H9 (cell line): ENCODE measurements around the gene ARHGAP22. TPM values are rescaled to one million over a fixed set of nuclear protein-coding genes. Genes with fewer than 3 reads are reported as not detected.

ENCODE experiments used
- DNase-seq: peaks from one replicate; pipeline ENCODE4 v3.0.0-alpha.2; 2017
- H2AFZ ChIP-seq: one replicate; pipeline ENCODE4 v1.6.1; 2013; ENCODE audit warnings: mild to moderate bottlenecking, low read length, control low read depth, moderate library complexity
- H2AK5ac ChIP-seq: 2 replicates; pipeline ENCODE4 v1.6.1; 2013; ENCODE audit warnings: low read length, control low read depth, mixed read lengths; ENCODE audit not compliant: insufficient read length
- H2BK120ac ChIP-seq: one replicate; pipeline ENCODE4 v1.6.1; 2013; ENCODE audit warnings: low read depth, mild to moderate bottlenecking, low read length, control low read depth, inconsistent platforms; ENCODE audit not compliant: poor library complexity, severe bottlenecking
- H2BK12ac ChIP-seq: 2 replicates; pipeline ENCODE4 v1.6.1; 2013; ENCODE audit warnings: low read length, control low read depth, mixed read lengths, low read depth; ENCODE audit not compliant: insufficient read length
- H2BK15ac ChIP-seq: 2 replicates; pipeline ENCODE4 v1.6.1; 2013; ENCODE audit warnings: low read depth, low read length, control low read depth
- H2BK20ac ChIP-seq: one replicate; pipeline ENCODE4 v1.6.1; 2013; ENCODE audit warnings: low read depth, mild to moderate bottlenecking, low read length, control low read depth, inconsistent platforms; ENCODE audit not compliant: poor library complexity, severe bottlenecking
- H2BK5ac ChIP-seq: 2 replicates; pipeline ENCODE4 v1.6.1; 2013; ENCODE audit warnings: low read length, control low read depth, mixed read lengths; ENCODE audit not compliant: insufficient read length
- H3K14ac ChIP-seq: 2 replicates; pipeline ENCODE4 v1.6.1; 2013; ENCODE audit warnings: low read length, control low read depth; ENCODE audit not compliant: insufficient read depth
- H3K18ac ChIP-seq: 2 replicates; pipeline ENCODE4 v1.6.1; 2013; ENCODE audit warnings: low read depth, mild to moderate bottlenecking, mixed read lengths, low read length, control low read depth; ENCODE audit not compliant: insufficient read length
- H3K23ac ChIP-seq: 2 replicates; pipeline ENCODE4 v1.6.1; 2013; ENCODE audit warnings: low read length, control low read depth, mixed read lengths, low read depth; ENCODE audit not compliant: insufficient read length
- H3K23me2 ChIP-seq: 2 replicates; pipeline ENCODE4 v1.6.1; 2013; ENCODE audit warnings: low read depth, mild to moderate bottlenecking, mixed read lengths, low read length, control low read depth; ENCODE audit not compliant: insufficient read length, poor library complexity, severe bottlenecking
- H3K27ac ChIP-seq: 2 replicates; pipeline ENCODE4 v1.5.1; 2013; ENCODE audit warnings: low read length, control low read depth, mixed read lengths, low read depth; ENCODE audit not compliant: insufficient read length
- H3K27me3 ChIP-seq: 2 replicates; pipeline ENCODE4 v1.6.1; 2013; ENCODE audit warnings: low read length, control low read depth, inconsistent platforms; ENCODE audit not compliant: insufficient read depth
- H3K4ac ChIP-seq: 2 replicates; pipeline ENCODE4 v1.6.1; 2013; ENCODE audit warnings: low read depth, mild to moderate bottlenecking, control low read depth, inconsistent platforms, low read length, moderate library complexity
- H3K4me1 ChIP-seq: 2 replicates; pipeline ENCODE4 v1.6.1; 2013; ENCODE audit warnings: low read length, control low read depth, inconsistent platforms; ENCODE audit not compliant: insufficient read depth
- H3K4me2 ChIP-seq: 2 replicates; pipeline ENCODE4 v1.6.1; 2013; ENCODE audit warnings: low read length, control low read depth, mixed read lengths; ENCODE audit not compliant: insufficient read length, insufficient read depth
- H3K56ac ChIP-seq: 2 replicates; pipeline ENCODE4 v1.6.1; 2013; ENCODE audit warnings: low read depth, mild to moderate bottlenecking, mixed read lengths, low read length, control low read depth; ENCODE audit not compliant: insufficient read length
- H3K79me1 ChIP-seq: 2 replicates; pipeline ENCODE4 v1.6.1; 2013; ENCODE audit warnings: low read depth, mild to moderate bottlenecking, moderate library complexity, low read length, control low read depth, inconsistent platforms; ENCODE audit not compliant: insufficient read depth, poor library complexity, severe bottlenecking
- H3K79me2 ChIP-seq: 2 replicates; pipeline ENCODE4 v1.6.1; 2013; ENCODE audit warnings: low read length, control low read depth, inconsistent platforms; ENCODE audit not compliant: insufficient read depth
- H3K9ac ChIP-seq: 2 replicates; pipeline ENCODE4 v1.6.1; 2013; ENCODE audit warnings: low read length, control low read depth, mixed read lengths; ENCODE audit not compliant: insufficient read length; ENCODE audit errors: extremely low read depth
- H3K9me3 ChIP-seq: one replicate; pipeline ENCODE4 v1.6.1; 2013; ENCODE audit warnings: low read depth, low read length, inconsistent platforms; ENCODE audit not compliant: control insufficient read depth
- H3T11ph ChIP-seq: one replicate; pipeline ENCODE4 v1.6.1; 2013; ENCODE audit warnings: mild to moderate bottlenecking, low read length, control low read depth, inconsistent platforms
- H4K20me1 ChIP-seq: one replicate; pipeline ENCODE4 v1.6.1; 2013; ENCODE audit not compliant: control insufficient read depth, insufficient read length, insufficient read depth
- H4K5ac ChIP-seq: 2 replicates; pipeline ENCODE4 v1.6.1; 2013; ENCODE audit warnings: low read depth, mild to moderate bottlenecking, mixed read lengths, low read length, control low read depth; ENCODE audit not compliant: insufficient read length
- H4K8ac ChIP-seq: replicated peaks from 2 replicates; pipeline ENCODE4 v1.6.1; 2013; ENCODE audit warnings: low read length, control low read depth, mixed read lengths, low read depth; ENCODE audit not compliant: insufficient read length
- H4K91ac ChIP-seq: 2 replicates; pipeline ENCODE4 v1.6.1; 2013; ENCODE audit warnings: low read depth, mild to moderate bottlenecking, moderate library complexity, mixed read lengths, low read length, control low read depth; ENCODE audit not compliant: insufficient read length
- H3K27ac Mint-ChIP-seq, 3 experiments: 2 replicates in 2 of 3; 3 replicates in 1 of 3; pipeline ENCODE4 v1.8.0; 2020 to 2021; ENCODE audit warnings: mixed read lengths in 3 of 3, mild to moderate bottlenecking in 1 of 3, moderate library complexity in 1 of 3
- H3K27me3 Mint-ChIP-seq: 2 replicates; pipeline ENCODE4 v1.8.0; 2021; ENCODE audit warnings: low read depth, mild to moderate bottlenecking, moderate library complexity, mixed read lengths
- H3K36me3 Mint-ChIP-seq, 3 experiments: 2 replicates in 2 of 3; 3 replicates in 1 of 3; pipeline ENCODE4 v1.8.0; 2020 to 2021; ENCODE audit warnings: low read depth in 3 of 3, mixed read lengths in 3 of 3; ENCODE audit not compliant: insufficient read depth in 1 of 3
- H3K4me1 Mint-ChIP-seq, 2 experiments: 2 replicates each; pipeline ENCODE4 v1.8.0; 2020; ENCODE audit warnings: mixed read lengths in 2 of 2
- H3K4me3 Mint-ChIP-seq, 2 experiments: 2 replicates in 1 of 2; 3 replicates in 1 of 2; pipeline ENCODE4 v1.8.0; 2020 to 2021; ENCODE audit warnings: mild to moderate bottlenecking in 2 of 2, mixed read lengths in 2 of 2, moderate library complexity in 1 of 2
- H3K9me3 Mint-ChIP-seq, 2 experiments: 2 replicates in 1 of 2; 3 replicates in 1 of 2; pipeline ENCODE4 v1.8.0; 2020; ENCODE audit warnings: mild to moderate bottlenecking in 2 of 2, mixed read lengths in 2 of 2, moderate library complexity in 1 of 2
- CTCF ChIP-seq: fragments of 200-600 bp; sonication (generic); conservative IDR thresholded peaks from 3 replicates; pipeline ENCODE4 v1.8.0; 2021; ENCODE audit warnings: antibody characterized with exemption, mild to moderate bottlenecking
- WGBS: extraction: QIAGEN DNeasy Blood & Tissue Kit; methylation state at CpG from one replicate; pipeline ENCODE4 v1.1.7; 2013; ENCODE audit warnings: missing lambda C conversion rate, low lambda C conversion rate, mixed read lengths; ENCODE audit not compliant: insufficient read length; ENCODE audit errors: extremely low coverage; 5-methylcytosine and 5-hydroxymethylcytosine counted together
- total RNA-seq: library from RNA; stranded (reverse); gene quantifications from 2 replicates; pipeline ENCODE4 v1.2.1, GENCODE V29; 2021

ARHGAP22 gene
- total RNA-seq, 1 experiment from 2014 or later: 7.4 TPM

GRCh38 chr10:48406658-48407057 is 198.2 kb downstream of the ARHGAP22 start:
- no peak overlapping the region for H3K18ac ChIP-seq
- WGBS: no CpG with 5 or more reads among the region's 4 CpGs
- no peak overlapping the region for H3K4me3 Mint-ChIP-seq
- no peaks in the 10 kb centered on the region for H3K4me1 Mint-ChIP-seq
- no peaks in the 10 kb centered on the region for H3K27me3 ChIP-seq
- H4K20me1 ChIP-seq: no peaks in the 10 kb centered on the region
- H2BK120ac ChIP-seq: no peak overlapping the region
- no peak for TF ChIP-seq CTCF
- no peak overlapping the region for H4K91ac ChIP-seq
- no peak overlapping the region for H3K9ac ChIP-seq
- H3K36me3 Mint-ChIP-seq: peaks cover 3 to 24% (median 20%) of the 10 kb centered on the region in 3 experiments
- no peak overlapping the region for H2BK5ac ChIP-seq
- H3K9me3 Mint-ChIP-seq: no peaks in the 10 kb centered on the region
- no peaks in the 10 kb centered on the region for H3K79me1 ChIP-seq
- no peak overlapping the region for H2BK20ac ChIP-seq
- no peak overlapping the region for H3T11ph ChIP-seq
- no peak overlapping the region for H3K27ac ChIP-seq
- no peak overlapping the region for H2BK15ac ChIP-seq
- no peak overlapping the region for H3K27ac Mint-ChIP-seq
- H4K5ac ChIP-seq: no peak overlapping the region
- no peaks in the 10 kb centered on the region for H3K9me3 ChIP-seq
- H3K79me2 ChIP-seq: no peaks in the 10 kb centered on the region
- no peak overlapping the region for H2AK5ac ChIP-seq
- H3K23ac ChIP-seq: no peak overlapping the region
- H2BK12ac ChIP-seq: no peak overlapping the region
- H3K27me3 Mint-ChIP-seq: no peaks in the 10 kb centered on the region
- H3K14ac ChIP-seq: no peak overlapping the region
- H3K4me1 ChIP-seq: no peaks in the 10 kb centered on the region
- H3K56ac ChIP-seq: no peak overlapping the region
- no peak for DNase-seq
- H3K4me2 ChIP-seq: no peak overlapping the region
- H2AFZ ChIP-seq: no peak overlapping the region
- H3K4ac ChIP-seq: no peak overlapping the region
- H3K23me2 ChIP-seq: no peaks in the 10 kb centered on the region
- H4K8ac ChIP-seq: no peak overlapping the region
